ENCODE measurements around the gene FSD2. TPM values are rescaled to one million over a fixed set of nuclear protein-coding genes. Genes with fewer than 3 reads are reported as not detected.

FSD2 gene
- total and polyA plus RNA-seq, 2 of the 8 experiments (the other 6 are each of a cell fraction or from before 2014, with no cell fraction given): 0.02 TPM; not detected in 1

GRCh38 chr15:82764117-82764490 lies 41.8 kb downstream of the FSD2 start (continued):
- TF ChIP-seq RAD21 (IDR thresholded peaks at IDR 0.05 in 1 of 2, conservative IDR thresholded peaks at IDR 0.05 in 1 of 2; ENCODE audit: low read depth in 2 of 2, low read length in 2 of 2) (no peak), HDAC2 (IDR thresholded peaks at IDR 0.05; ENCODE audit: borderline replicate concordance in 1 of 2, low read depth in 2 of 2, low read length in 2 of 2) (no peak), CHD1 (IDR thresholded peaks at IDR 0.05; ENCODE audit: low read depth, low read length) (no peak), EZH2 (IDR thresholded peaks at IDR 0.05; ENCODE audit: low read depth, low read length, severe bottlenecking) (no peak)
